Measurements from ENCODE around the gene WDPCP. TPM values are rescaled to one million over a fixed set of nuclear protein-coding genes. Genes with fewer than 3 reads are reported as not detected.

The WDPCP gene
- total and polyA plus RNA-seq, 2 of the 13 experiments (the other 11 are each of a cell fraction or from before 2014, with no cell fraction given), result 2.9 to 5.2 TPM

- no peak for TF ChIP-seq RBAK (CRISPR knock-in tag; IDR thresholded peaks at IDR 0.05)
- peak; percentile 25 for TF ChIP-seq ASH2L (IDR thresholded peaks at IDR 0.05; ENCODE audit: insufficient read length, low read depth, low read length)
- ATAC-seq (peak; percentile 62), DNase-seq (ENCODE audit: low spot score) (peak; percentile 35), FAIRE-seq (no peak)
- Histone ChIP-seq H3K9ac (ENCODE audit: insufficient read depth, low read depth, low read length) (0 out of 2 replicates have a peak overlapping the region, but pooled peaks have one; percentile 5), H3K27me3 (ENCODE audit: control insufficient read depth in 1 of 2, insufficient read depth in 2 of 2, low read length in 2 of 2) (peaks cover 0 to 4% of the 10 kb centered on the region in 2 experiments; a peak in 1 of 5 replicates), H3K79me2 (ENCODE audit: insufficient read depth, low read length) (no peaks in the 10 kb centered on the region), H3K4me1 (ENCODE audit: insufficient read depth, low read length) (peaks cover 20% of the 10 kb centered on the region), H4K20me1 (ENCODE audit: insufficient read depth, low read length) (no peaks in the 10 kb centered on the region), H3K27ac (ENCODE audit: extremely low read length, insufficient read depth, low read length) (no peak overlapping the region), H3K36me3 (replicated peaks in 1 of 2; ENCODE audit: control insufficient read depth in 1 of 2, insufficient read depth in 2 of 2, low read length in 2 of 2) (no peaks in the 10 kb centered on the region), H3K4me2 (ENCODE audit: low read depth, low read length) (peak overlapping the region; percentile 80), H3K4me3 (replicated peaks in 1 of 3; ENCODE audit: insufficient read depth in 1 of 3, low read depth in 2 of 3, low read length in 3 of 3) (peak overlapping the region in 2 of 3 experiments; percentile 41 to 53; a peak in 3 of 6 replicates), H2AFZ (ENCODE audit: low read length) (no peak overlapping the region), H3K9me3 (ENCODE audit: low read length) (no peaks in the 10 kb centered on the region)
- ChIA-PET POLR2A (interaction anchor here (1.7 kb wide), 1 partner anchor 26 kb away, joined by 6 read pairs; the partner anchor contains the start of genes MDH1 and WDPCP), CTCF (ENCODE audit: low intra/inter-chr PET ratio, low total read pairs) (no interaction called here)
- 35% methylated on average over 2 of the region's 2 CpGs for WGBS (ENCODE audit: low lambda C conversion rate)
- in situ Hi-C loops (cut with HindIII; ENCODE audit: extremely low pct_ligation_motif_present, low pct_unique_long_range_greater_than_20kb), result no loop called here
- BruUV-seq (replicated peaks), result no TSS peak
- intact Hi-C loops (cut with micrococcal nuclease; ENCODE audit: unreplicated experiment), result no loop called here
Measured at GRCh38 chr2:63614448-63614968, 26.2 kb upstream of the WDPCP start.

- Histone ChIP-seq H3K27me3 (ENCODE audit: control insufficient read depth in 1 of 2, insufficient read depth in 2 of 2, low read length in 2 of 2) (peaks cover 0 to 4% of the 10 kb centered on the region in 2 experiments; a peak in 1 of 5 replicates), H3K4me1 (ENCODE audit: insufficient read depth, low read length) (peaks cover 20% of the 10 kb centered on the region), H4K20me1 (ENCODE audit: insufficient read depth, low read length) (no peaks in the 10 kb centered on the region), H3K4me3 (replicated peaks in 1 of 3; ENCODE audit: insufficient read depth in 1 of 3, low read depth in 2 of 3, low read length in 3 of 3) (no peak overlapping the region), H3K79me2 (ENCODE audit: insufficient read depth, low read length) (no peaks in the 10 kb centered on the region), H3K36me3 (replicated peaks in 1 of 2; ENCODE audit: control insufficient read depth in 1 of 2, insufficient read depth in 2 of 2, low read length in 2 of 2) (no peaks in the 10 kb centered on the region), H2AFZ (ENCODE audit: low read length) (no peak overlapping the region), H3K9ac (ENCODE audit: insufficient read depth, low read depth, low read length) (no peak overlapping the region), H3K4me2 (ENCODE audit: low read depth, low read length) (no peak overlapping the region), H3K27ac (ENCODE audit: extremely low read length, insufficient read depth, low read length) (no peak overlapping the region), H3K9me3 (ENCODE audit: low read length) (no peaks in the 10 kb centered on the region)
- DNase-seq (ENCODE audit: low spot score) (no peak), ATAC-seq (no peak), FAIRE-seq (no peak)
- WGBS (ENCODE audit: low lambda C conversion rate), result 75% methylated on average over 2 of the region's 2 CpGs
- no TSS peak for BruUV-seq (replicated peaks)
- TF ChIP-seq SP5 (CRISPR knock-in tag; IDR thresholded peaks at IDR 0.05; ENCODE audit: borderline replicate concordance, low read depth), result no peak
- TF ChIP-seq CCDC6 (CRISPR knock-in tag; IDR thresholded peaks at IDR 0.05), result no peak
- TF ChIP-seq ZC3H13 (CRISPR knock-in tag; IDR thresholded peaks at IDR 0.05), result no peak
- in situ Hi-C loops (cut with HindIII; ENCODE audit: extremely low pct_ligation_motif_present, low pct_unique_long_range_greater_than_20kb) (no loop called here), intact Hi-C loops (cut with micrococcal nuclease; ENCODE audit: unreplicated experiment) (no loop called here)
- ChIA-PET CTCF (ENCODE audit: low intra/inter-chr PET ratio, low total read pairs) (no interaction called here), POLR2A (no interaction called here)
Measured at GRCh38 chr2:63613391-63613901, 25.2 kb upstream of the WDPCP start.

Data from HepG2 (cell line).